Raji (cell line): Measurements from ENCODE around the gene FAM81B.

ENCODE experiments used
- POLR2A ChIP-seq: IDR thresholded peaks from 2 replicates; pipeline ENCODE4 v1.6.1; 2011; ENCODE audit warnings: low read depth, low read length, control low read depth; ENCODE audit not compliant: insufficient read depth

FAM81B gene

GRCh38 chr5:95439801-95440493, 48.8 kb downstream of the FAM81B start:
- TF ChIP-seq POLR2A: no peak

- TF ChIP-seq POLR2A: no peak
These were observed 49.7 kb downstream of the FAM81B start for GRCh38 chr5:95440825-95441224.

- no peak for TF ChIP-seq POLR2A
These were observed 50.5 kb downstream of the FAM81B start for GRCh38 chr5:95441636-95442035.

- TF ChIP-seq POLR2A: no peak
These were observed 54.3 kb downstream of the FAM81B start for GRCh38 chr5:95445442-95445841.

GRCh38 chr5:95445995-95446394, 54.8 kb downstream of the FAM81B start:
- TF ChIP-seq POLR2A: no peak

- TF ChIP-seq POLR2A: no peak
These were observed 55.5 kb downstream of the FAM81B start for GRCh38 chr5:95446560-95447221.

GRCh38 chr5:95447961-95448360, 56.8 kb downstream of the FAM81B start:
- TF ChIP-seq POLR2A: no peak

GRCh38 chr5:95448789-95449188, 57.6 kb downstream of the FAM81B start:
- TF ChIP-seq POLR2A: no peak

- no peak for TF ChIP-seq POLR2A
These were observed 58.3 kb downstream of the FAM81B start for GRCh38 chr5:95449460-95449859.

- no peak for TF ChIP-seq POLR2A
These were observed 63.4 kb downstream of the FAM81B start for GRCh38 chr5:95454536-95454935.

- no peak for TF ChIP-seq POLR2A
These were observed 69.5 kb downstream of the FAM81B start for GRCh38 chr5:95460665-95461064.

GRCh38 chr5:95471487-95471886, 80.3 kb downstream of the FAM81B start:
- no peak for TF ChIP-seq POLR2A

GRCh38 chr5:95471942-95472341, 80.8 kb downstream of the FAM81B start:
- TF ChIP-seq POLR2A: no peak

GRCh38 chr5:95484421-95484820, 93.3 kb downstream of the FAM81B start:
- TF ChIP-seq POLR2A: no peak

GRCh38 chr5:95486191-95486590, 95.0 kb downstream of the FAM81B start:
- TF ChIP-seq POLR2A: no peak

GRCh38 chr5:95487880-95488279, 96.7 kb downstream of the FAM81B start:
- no peak for TF ChIP-seq POLR2A
